ENCODE data around the gene MAP3K5.

GRCh38 chr6:136784910-136785746 lies 7.1 kb downstream of the MAP3K5 start:
- no peak for TF ChIP-seq CTCF (IDR thresholded peaks at IDR 0.05; ENCODE audit: insufficient read depth, low read length, poor library complexity, severe bottlenecking)
- TF ChIP-seq EZH2phosphoT487 (conservative IDR thresholded peaks at IDR 0.05; ENCODE audit: low read length): no peak
